Measurements from ENCODE around the gene OTOGL. TPM values are rescaled to one million over a fixed set of nuclear protein-coding genes. Genes with fewer than 3 reads are reported as not detected.

Gene OTOGL
- total RNA-seq (under 1 TPM in 6 of 7 donors, not detected in 1; 0.16 to 0.88 (median 0.44) TPM), polyA plus RNA-seq (under 1 TPM; 0.09 to 0.22 (median 0.11) TPM)
- long read RNA-seq, donor 1 = 0 reads
- long read RNA-seq, donor 2 = 0 reads

- intact Hi-C loops (cut with DNase I; ENCODE audit: low total_unique reads) = no loop called here
- H3K9me3 ChIP-seq = no peaks in the 10 kb centered on the region
- no peaks in the 10 kb centered on the region for H3K27me3 ChIP-seq (replicated peaks in 1 of 7)
Observed at GRCh38 chr12:80099259-80099658, at the start of gene OTOGL. Gene OTOGL (plus strand): TSS chr12:80099537. CDS start chr12:80209432, 109,895 bp downstream.

GRCh38 chr12:80050236-80050635 lies 49.1 kb upstream of the OTOGL start:
- intact Hi-C loops (cut with DNase I; ENCODE audit: low total_unique reads) = no loop called here
- Histone ChIP-seq H3K4me1 (no peaks in the 10 kb centered on the region), H3K4me3 (no peak overlapping the region), H3K9me3 (no peaks in the 10 kb centered on the region), H3K27me3 (replicated peaks in 1 of 7) (no peaks in the 10 kb centered on the region), H3K36me3 (no peaks in the 10 kb centered on the region), H3K27ac (no peak overlapping the region)
- TF ChIP-seq CTCF (IDR thresholded peaks at IDR 0.05 in 8 of 11, conservative IDR thresholded peaks at IDR 0.05 in 3 of 11) = no peak
- no peak for TF ChIP-seq POLR2AphosphoS5 (IDR thresholded peaks at IDR 0.05)
- no peak for TF ChIP-seq POLR2A (IDR thresholded peaks at IDR 0.05)
- no peak for DNase-seq
- 82 to 94% (median 83%) methylated on average over 2 of the region's 2 CpGs for WGBS, 5 donors

More at GRCh38 chr12:80099259-80099658, at the start of gene OTOGL:
- H3K36me3 ChIP-seq = no peaks in the 10 kb centered on the region
- no peak within 1 kb of the TSS for H3K4me3 ChIP-seq
- TF ChIP-seq POLR2AphosphoS5 (IDR thresholded peaks at IDR 0.05) (no peak), POLR2A (IDR thresholded peaks at IDR 0.05) (no peak), CTCF (IDR thresholded peaks at IDR 0.05 in 8 of 11, conservative IDR thresholded peaks at IDR 0.05 in 3 of 11) (no peak)
- DNase-seq = no peak
- H3K4me1 ChIP-seq = no peaks in the 10 kb centered on the region
- no peak within 1 kb of the TSS for H3K27ac ChIP-seq
- 62 to 75% (median 69%) methylated on average over 2 of the region's 2 CpGs for WGBS, 5 donors

GRCh38 chr12:80053051-80053790 lies 46.1 kb upstream of the OTOGL start:
- H3K36me3 ChIP-seq = no peaks in the 10 kb centered on the region
- no peak overlapping the region for H3K27ac ChIP-seq
- H3K4me1 ChIP-seq = no peaks in the 10 kb centered on the region
- H3K4me3 ChIP-seq = no peak overlapping the region
- H3K9me3 ChIP-seq = no peaks in the 10 kb centered on the region
- 71 to 79% (median 76%) methylated on average over 6 of the region's 6 CpGs for WGBS, 5 donors
- no peaks in the 10 kb centered on the region for H3K27me3 ChIP-seq (replicated peaks in 1 of 7)
- intact Hi-C loops (cut with DNase I; ENCODE audit: low total_unique reads) = no loop called here
- TF ChIP-seq POLR2AphosphoS5 (IDR thresholded peaks at IDR 0.05) = no peak
- TF ChIP-seq POLR2A (IDR thresholded peaks at IDR 0.05) = no peak
- TF ChIP-seq CTCF (IDR thresholded peaks at IDR 0.05 in 8 of 11, conservative IDR thresholded peaks at IDR 0.05 in 3 of 11) = no peak
- DNase-seq = no peak

- Histone ChIP-seq H3K4me1 (no peaks in the 10 kb centered on the region), H3K4me3 (no peak overlapping the region), H3K27ac (no peak overlapping the region), H3K27me3 (replicated peaks in 1 of 7) (no peaks in the 10 kb centered on the region), H3K36me3 (no peaks in the 10 kb centered on the region), H3K9me3 (no peaks in the 10 kb centered on the region)
- TF ChIP-seq POLR2AphosphoS5 (IDR thresholded peaks at IDR 0.05) (no peak), CTCF (IDR thresholded peaks at IDR 0.05 in 8 of 11, conservative IDR thresholded peaks at IDR 0.05 in 3 of 11) (no peak), POLR2A (IDR thresholded peaks at IDR 0.05) (no peak)
- no peak for DNase-seq
- intact Hi-C loops (cut with DNase I; ENCODE audit: low total_unique reads) = no loop called here
- 74 to 80% (median 77%) methylated on average over 4 of the region's 4 CpGs for WGBS, 5 donors
Observed at GRCh38 chr12:80056232-80056631, 43.1 kb upstream of the OTOGL start.
